Measurements from ENCODE around the gene OR51D1.
A peak's percentile ranks its signal among the peaks of the same experiment; 100 is the strongest.

Gene OR51D1

GRCh38 chr11:4607781-4608666, 29.3 kb upstream of the OR51D1 start, which contains the start of gene TRIM68:
TSS of gene TRIM68 (minus strand) at chr11:4608231. CDS start at chr11:4605504, 2,727 bp downstream.
- no peaks in the 10 kb centered on the region for H3K27me3 ChIP-seq (ENCODE audit: control insufficient read depth, low read length)
- peak within 1 kb of the TSS; percentile 12 for H3K27ac ChIP-seq (ENCODE audit: low read depth, low read length)
- peaks cover 4% of the 10 kb centered on the region for H3K36me3 ChIP-seq (ENCODE audit: control insufficient read depth, low read length)
- no peaks in the 10 kb centered on the region for H3F3A ChIP-seq (ENCODE audit: control insufficient read depth, insufficient read depth)
- no peaks in the 10 kb centered on the region for H3K9me2 ChIP-seq (replicated peaks; ENCODE audit: control insufficient read depth, low read length)
- peak within 1 kb of the TSS; percentile 75 for H3K4me3 ChIP-seq (ENCODE audit: low read length)
- peak within 1 kb of the TSS; percentile 75 for H3K4me2 ChIP-seq (ENCODE audit: low read length)
- H3K4me1 ChIP-seq (ENCODE audit: control insufficient read depth, low read length), result peaks cover 19% of the 10 kb centered on the region
- no peak for TF ChIP-seq CTCF (IDR thresholded peaks at IDR 0.05; ENCODE audit: low read depth, low read length, poor library complexity, severe bottlenecking)
- TF ChIP-seq EZH2phosphoT487 (IDR thresholded peaks at IDR 0.05; ENCODE audit: borderline replicate concordance, low read length), result no peak
- peaks cover 9% of the 10 kb centered on the region for H3K79me2 ChIP-seq (ENCODE audit: control insufficient read depth, low read length)
- no peaks in the 10 kb centered on the region for H4K20me1 ChIP-seq (ENCODE audit: control insufficient read depth, insufficient read depth, low read depth, low read length)
- H3K9me3 ChIP-seq (ENCODE audit: control insufficient read depth, insufficient read depth, low read length), result peaks cover 6% of the 10 kb centered on the region; the same call in 1 of the 2 replicates

GRCh38 chr11:4610258-4610935, 26.9 kb upstream of the OR51D1 start:
- H3K36me3 ChIP-seq (ENCODE audit: control insufficient read depth, low read length), result no peaks in the 10 kb centered on the region
- H3K4me1 ChIP-seq (ENCODE audit: control insufficient read depth, low read length), result peaks cover 19% of the 10 kb centered on the region
- H3F3A ChIP-seq (ENCODE audit: control insufficient read depth, insufficient read depth), result no peaks in the 10 kb centered on the region
- peak overlapping the region; percentile 24 for H3K4me2 ChIP-seq (ENCODE audit: low read length)
- H3K79me2 ChIP-seq (ENCODE audit: control insufficient read depth, low read length), result peaks cover 9% of the 10 kb centered on the region
- peaks cover 6% of the 10 kb centered on the region; the same call in 1 of the 2 replicates for H3K9me3 ChIP-seq (ENCODE audit: control insufficient read depth, insufficient read depth, low read length)
- TF ChIP-seq CTCF (IDR thresholded peaks at IDR 0.05; ENCODE audit: low read depth, low read length, poor library complexity, severe bottlenecking), result no peak
- TF ChIP-seq EZH2phosphoT487 (IDR thresholded peaks at IDR 0.05; ENCODE audit: borderline replicate concordance, low read length), result no peak
- no peaks in the 10 kb centered on the region for H4K20me1 ChIP-seq (ENCODE audit: control insufficient read depth, insufficient read depth, low read depth, low read length)
- no peaks in the 10 kb centered on the region for H3K9me2 ChIP-seq (replicated peaks; ENCODE audit: control insufficient read depth, low read length)
- no peak overlapping the region for H3K4me3 ChIP-seq (ENCODE audit: low read length)
- H3K27ac ChIP-seq (ENCODE audit: low read depth, low read length), result no peak overlapping the region
- no peaks in the 10 kb centered on the region for H3K27me3 ChIP-seq (ENCODE audit: control insufficient read depth, low read length)

GRCh38 chr11:4611986-4612385, 25.3 kb upstream of the OR51D1 start:
- Histone ChIP-seq H3K4me2 (ENCODE audit: low read length) (no peak overlapping the region), H4K20me1 (ENCODE audit: control insufficient read depth, insufficient read depth, low read depth, low read length) (no peaks in the 10 kb centered on the region), H3K36me3 (ENCODE audit: control insufficient read depth, low read length) (no peaks in the 10 kb centered on the region), H3K27me3 (ENCODE audit: control insufficient read depth, low read length) (no peaks in the 10 kb centered on the region), H3F3A (ENCODE audit: control insufficient read depth, insufficient read depth) (no peaks in the 10 kb centered on the region), H3K4me1 (ENCODE audit: control insufficient read depth, low read length) (peaks cover 14% of the 10 kb centered on the region), H3K9me2 (replicated peaks; ENCODE audit: control insufficient read depth, low read length) (no peaks in the 10 kb centered on the region), H3K4me3 (ENCODE audit: low read length) (no peak overlapping the region), H3K27ac (ENCODE audit: low read depth, low read length) (no peak overlapping the region), H3K9me3 (ENCODE audit: control insufficient read depth, insufficient read depth, low read length) (peaks cover 6% of the 10 kb centered on the region; the same call in 1 of the 2 replicates), H3K79me2 (ENCODE audit: control insufficient read depth, low read length) (peaks cover 4% of the 10 kb centered on the region)
- no peak for TF ChIP-seq EZH2phosphoT487 (IDR thresholded peaks at IDR 0.05; ENCODE audit: borderline replicate concordance, low read length)
- no peak for TF ChIP-seq CTCF (IDR thresholded peaks at IDR 0.05; ENCODE audit: low read depth, low read length, poor library complexity, severe bottlenecking)

Data from DOHH2 (cell line).